ENCODE measurements around the gene HDAC2. TPM values are rescaled to one million over a fixed set of nuclear protein-coding genes. Genes with fewer than 3 reads are reported as not detected.

HDAC2 gene
- total RNA-seq, 2 donors from 2014 or later: 275 to 335 TPM

DNA sequence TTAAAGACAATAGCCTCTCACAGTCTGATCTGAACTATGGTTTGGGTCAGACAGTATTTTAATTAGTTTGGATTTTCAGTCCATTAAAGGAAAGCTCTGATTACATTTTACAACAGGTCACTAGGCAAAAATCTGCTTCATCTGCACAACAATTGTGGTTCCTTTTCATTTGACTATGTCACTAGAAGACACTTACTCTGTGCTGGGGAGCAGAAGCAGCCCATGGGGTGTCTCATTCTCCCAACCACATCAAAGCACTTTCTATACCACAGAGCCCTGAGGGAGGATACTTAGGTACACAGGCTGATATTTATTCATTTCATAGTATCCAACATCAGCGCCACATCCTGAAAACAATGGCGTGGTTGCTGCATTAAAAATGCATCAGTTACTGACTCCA, 36.6 kb upstream of the HDAC2 start:
- H3K27me3 Mint-ChIP-seq (ENCODE audit: insufficient read depth): no peaks in the 10 kb centered on the region
- no peak overlapping the region for H3K4me3 ChIP-seq (ENCODE audit: low read length)
- peaks cover 5% of the 10 kb centered on the region for H3K36me3 Mint-ChIP-seq (ENCODE audit: low read depth)
- no peak for DNase-seq
- peak overlapping the region; percentile 46 for H3K27ac Mint-ChIP-seq
- no peak overlapping the region for H3K4me3 Mint-ChIP-seq
- no peaks in the 10 kb centered on the region for H3K36me3 ChIP-seq (ENCODE audit: control insufficient read depth, insufficient read depth, low read length)
- no peak overlapping the region for H3K9ac ChIP-seq (ENCODE audit: extremely low read depth, low read length, poor library complexity, severe bottlenecking)
- TF ChIP-seq, protein P1, sequence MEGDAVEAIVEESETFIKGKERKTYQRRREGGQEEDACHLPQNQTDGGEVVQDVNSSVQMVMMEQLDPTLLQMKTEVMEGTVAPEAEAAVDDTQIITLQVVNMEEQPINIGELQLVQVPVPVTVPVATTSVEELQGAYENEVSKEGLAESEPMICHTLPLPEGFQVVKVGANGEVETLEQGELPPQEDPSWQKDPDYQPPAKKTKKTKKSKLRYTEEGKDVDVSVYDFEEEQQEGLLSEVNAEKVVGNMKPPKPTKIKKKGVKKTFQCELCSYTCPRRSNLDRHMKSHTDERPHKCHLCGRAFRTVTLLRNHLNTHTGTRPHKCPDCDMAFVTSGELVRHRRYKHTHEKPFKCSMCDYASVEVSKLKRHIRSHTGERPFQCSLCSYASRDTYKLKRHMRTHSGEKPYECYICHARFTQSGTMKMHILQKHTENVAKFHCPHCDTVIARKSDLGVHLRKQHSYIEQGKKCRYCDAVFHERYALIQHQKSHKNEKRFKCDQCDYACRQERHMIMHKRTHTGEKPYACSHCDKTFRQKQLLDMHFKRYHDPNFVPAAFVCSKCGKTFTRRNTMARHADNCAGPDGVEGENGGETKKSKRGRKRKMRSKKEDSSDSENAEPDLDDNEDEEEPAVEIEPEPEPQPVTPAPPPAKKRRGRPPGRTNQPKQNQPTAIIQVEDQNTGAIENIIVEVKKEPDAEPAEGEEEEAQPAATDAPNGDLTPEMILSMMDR (conservative IDR thresholded peaks at IDR 0.05): no peak
- 89 to 90% methylated on average over 2 of the region's 2 CpGs for WGBS, 2 experiments (ENCODE audit: insufficient coverage in 1 of 2, insufficient read length in 1 of 2)
- no peaks in the 10 kb centered on the region for H3K27me3 ChIP-seq (ENCODE audit: control insufficient read depth, insufficient read depth, low read length, poor library complexity, severe bottlenecking)
- no peaks in the 10 kb centered on the region for H3K9me3 ChIP-seq (ENCODE audit: control insufficient read depth, low read length)
- no peaks in the 10 kb centered on the region for H3K9me3 Mint-ChIP-seq
- H3K4me1 Mint-ChIP-seq: peaks cover 46% of the 10 kb centered on the region
- H3K27ac ChIP-seq (ENCODE audit: low read depth, low read length): no peak overlapping the region
- peaks cover 4% of the 10 kb centered on the region for H3K4me1 ChIP-seq (ENCODE audit: control insufficient read depth, insufficient read depth, low read length)

GRCh38 chr6:114001354-114001753, 30.4 kb upstream of the HDAC2 start:
- H3K4me1 Mint-ChIP-seq: peaks cover 3% of the 10 kb centered on the region

DNA sequence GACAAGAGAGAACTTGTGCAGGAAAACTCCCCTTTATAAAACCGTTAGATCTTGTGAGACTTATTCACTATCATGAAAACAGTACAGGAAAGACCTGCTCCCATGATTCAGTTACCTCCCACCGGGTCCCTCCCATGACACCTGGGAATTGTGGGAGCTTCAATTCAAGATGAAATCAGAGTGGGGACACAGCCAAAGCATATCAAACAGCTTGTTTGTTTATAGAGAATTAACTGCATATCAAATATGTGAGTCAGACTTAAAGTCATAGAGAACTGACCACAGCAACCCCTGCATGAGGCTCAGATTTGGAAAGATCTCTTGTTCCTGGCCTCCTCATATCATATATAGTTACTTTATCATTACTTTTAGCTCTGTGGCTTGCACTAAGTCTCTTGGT, 29.1 kb upstream of the HDAC2 start:
- no peaks in the 10 kb centered on the region for H3K36me3 ChIP-seq (ENCODE audit: control insufficient read depth, insufficient read depth, low read length)
- no peak overlapping the region for H3K4me3 ChIP-seq (ENCODE audit: low read length)
- Mint-ChIP-seq H3K27me3 (ENCODE audit: insufficient read depth) (no peaks in the 10 kb centered on the region), H3K4me1 (peaks cover 8% of the 10 kb centered on the region), H3K36me3 (ENCODE audit: low read depth) (peaks cover 11% of the 10 kb centered on the region), H3K4me3 (no peak overlapping the region), H3K9me3 (peaks cover 9% of the 10 kb centered on the region), H3K27ac (no peak overlapping the region)
- no peaks in the 10 kb centered on the region for H3K27me3 ChIP-seq (ENCODE audit: control insufficient read depth, insufficient read depth, low read length, poor library complexity, severe bottlenecking)
- H3K27ac ChIP-seq (ENCODE audit: low read depth, low read length): no peak overlapping the region
- TF ChIP-seq, protein P1 (conservative IDR thresholded peaks at IDR 0.05): no peak
- no peaks in the 10 kb centered on the region for H3K4me1 ChIP-seq (ENCODE audit: control insufficient read depth, insufficient read depth, low read length)
- DNase-seq: no peak
- peaks cover 16% of the 10 kb centered on the region for H3K9me3 ChIP-seq (ENCODE audit: control insufficient read depth, low read length)
- WGBS, 2 experiments (ENCODE audit: insufficient coverage in 1 of 2, insufficient read length in 1 of 2): 94% methylated on average over 2 of the region's 2 CpGs; no CpG with 5 or more reads in 1 of the 2 experiments
- no peak overlapping the region for H3K9ac ChIP-seq (ENCODE audit: extremely low read depth, low read length, poor library complexity, severe bottlenecking)

More at GRCh38 chr6:114001354-114001753, 30.4 kb upstream of the HDAC2 start:
- Mint-ChIP-seq H3K4me3 (no peak overlapping the region), H3K27me3 (ENCODE audit: insufficient read depth) (no peaks in the 10 kb centered on the region), H3K27ac (no peak overlapping the region), H3K9me3 (peaks cover 9% of the 10 kb centered on the region), H3K36me3 (ENCODE audit: low read depth) (peaks cover 11% of the 10 kb centered on the region)
- Histone ChIP-seq H3K27ac (ENCODE audit: low read depth, low read length) (no peak overlapping the region), H3K27me3 (ENCODE audit: control insufficient read depth, insufficient read depth, low read length, poor library complexity, severe bottlenecking) (no peaks in the 10 kb centered on the region), H3K4me3 (ENCODE audit: low read length) (no peak overlapping the region), H3K9ac (ENCODE audit: extremely low read depth, low read length, poor library complexity, severe bottlenecking) (no peak overlapping the region), H3K4me1 (ENCODE audit: control insufficient read depth, insufficient read depth, low read length) (no peaks in the 10 kb centered on the region), H3K9me3 (ENCODE audit: control insufficient read depth, low read length) (peaks cover 16% of the 10 kb centered on the region), H3K36me3 (ENCODE audit: control insufficient read depth, insufficient read depth, low read length) (no peaks in the 10 kb centered on the region)
- TF ChIP-seq, protein P1 (conservative IDR thresholded peaks at IDR 0.05): no peak
- DNase-seq: no peak
